ENCODE measurements around the gene NTM.

NTM gene

DNA sequence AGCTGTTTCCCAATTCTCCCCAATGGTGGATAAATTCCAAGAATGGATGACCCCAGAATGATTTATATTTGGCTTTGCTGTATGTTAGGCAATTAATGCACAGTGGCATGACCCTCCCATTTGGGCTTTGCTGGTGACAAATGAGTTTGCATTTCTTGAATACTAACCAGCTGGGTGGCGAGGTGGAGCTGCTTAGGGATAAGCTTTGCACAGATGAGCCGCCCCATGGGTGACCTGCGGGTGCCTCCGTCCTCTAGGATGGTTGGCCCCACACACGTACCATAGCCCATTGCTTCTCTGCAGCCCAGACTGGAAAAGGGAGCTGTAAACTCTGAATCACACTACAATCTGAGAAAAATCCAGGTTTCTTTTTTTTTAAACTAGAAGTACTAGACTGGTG lies 94.6 kb downstream of the NTM start:
- no peaks in the 10 kb centered on the region for H3F3A ChIP-seq (ENCODE audit: insufficient read depth, low read length)
- no peak overlapping the region for H3K27ac ChIP-seq (ENCODE audit: low read depth, low read length, poor library complexity, severe bottlenecking)
- H3K4me2 ChIP-seq (ENCODE audit: low read length), result no peak overlapping the region
- no peaks in the 10 kb centered on the region for H4K20me1 ChIP-seq (ENCODE audit: insufficient read depth, low read length)
- no peak overlapping the region for H3K9ac ChIP-seq (ENCODE audit: low read length)
- H3K4me1 ChIP-seq (ENCODE audit: insufficient read depth, low read length, severe bottlenecking), result no peaks in the 10 kb centered on the region
- no peaks in the 10 kb centered on the region for H3K36me3 ChIP-seq (ENCODE audit: insufficient read depth, low read length)
- no peak overlapping the region for H3K4me3 ChIP-seq (ENCODE audit: low read depth, low read length, poor library complexity, severe bottlenecking)
- H3K9me3 ChIP-seq (ENCODE audit: low read length), result no peaks in the 10 kb centered on the region
- no peak for TF ChIP-seq EZH2 (IDR thresholded peaks at IDR 0.05; ENCODE audit: borderline replicate concordance, low read length)
- no peak for TF ChIP-seq CTCF (IDR thresholded peaks at IDR 0.05; ENCODE audit: low read length)
- no peak overlapping the region for H2AFZ ChIP-seq (ENCODE audit: low read length)
- no peaks in the 10 kb centered on the region for H3K79me2 ChIP-seq (ENCODE audit: insufficient read depth, low read length)
- H3K27me3 ChIP-seq (ENCODE audit: insufficient read depth, low read length), result no peaks in the 10 kb centered on the region
- H3K9me2 ChIP-seq (ENCODE audit: low read depth, low read length), result no peaks in the 10 kb centered on the region

DNA sequence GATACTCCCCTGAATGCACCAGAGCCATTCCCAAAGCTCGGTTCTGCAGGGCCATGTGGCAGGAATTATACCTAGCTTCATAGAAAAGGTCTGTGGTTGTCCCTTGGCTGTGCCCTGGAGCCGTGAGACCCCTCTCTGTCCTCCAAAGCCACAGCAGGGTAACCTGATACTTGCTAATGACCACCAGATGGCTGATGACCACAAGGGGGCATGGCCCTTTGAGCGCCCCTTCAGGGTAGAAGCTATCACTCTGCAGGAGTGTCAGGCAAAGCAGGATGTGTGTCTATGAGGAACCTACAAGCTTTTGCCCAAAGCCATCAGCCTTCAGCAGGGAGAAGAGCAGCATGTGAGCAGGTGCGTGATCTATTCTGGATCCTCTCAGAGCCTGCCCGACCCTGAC lies 95.3 kb downstream of the NTM start:
- no peaks in the 10 kb centered on the region for H3K4me1 ChIP-seq (ENCODE audit: insufficient read depth, low read length, severe bottlenecking)
- no peak overlapping the region for H3K4me3 ChIP-seq (ENCODE audit: low read depth, low read length, poor library complexity, severe bottlenecking)
- no peak overlapping the region for H2AFZ ChIP-seq (ENCODE audit: low read length)
- H4K20me1 ChIP-seq (ENCODE audit: insufficient read depth, low read length), result no peaks in the 10 kb centered on the region
- TF ChIP-seq CTCF (IDR thresholded peaks at IDR 0.05; ENCODE audit: low read length) (no peak), EZH2 (IDR thresholded peaks at IDR 0.05; ENCODE audit: borderline replicate concordance, low read length) (no peak)
- no peak overlapping the region for H3K27ac ChIP-seq (ENCODE audit: low read depth, low read length, poor library complexity, severe bottlenecking)
- H3K36me3 ChIP-seq (ENCODE audit: insufficient read depth, low read length), result no peaks in the 10 kb centered on the region
- no peaks in the 10 kb centered on the region for H3K27me3 ChIP-seq (ENCODE audit: insufficient read depth, low read length)
- H3K9me2 ChIP-seq (ENCODE audit: low read depth, low read length), result no peaks in the 10 kb centered on the region
- no peaks in the 10 kb centered on the region for H3K9me3 ChIP-seq (ENCODE audit: low read length)
- no peaks in the 10 kb centered on the region for H3F3A ChIP-seq (ENCODE audit: insufficient read depth, low read length)
- H3K4me2 ChIP-seq (ENCODE audit: low read length), result no peak overlapping the region
- no peaks in the 10 kb centered on the region for H3K79me2 ChIP-seq (ENCODE audit: insufficient read depth, low read length)
- no peak overlapping the region for H3K9ac ChIP-seq (ENCODE audit: low read length)

DNA sequence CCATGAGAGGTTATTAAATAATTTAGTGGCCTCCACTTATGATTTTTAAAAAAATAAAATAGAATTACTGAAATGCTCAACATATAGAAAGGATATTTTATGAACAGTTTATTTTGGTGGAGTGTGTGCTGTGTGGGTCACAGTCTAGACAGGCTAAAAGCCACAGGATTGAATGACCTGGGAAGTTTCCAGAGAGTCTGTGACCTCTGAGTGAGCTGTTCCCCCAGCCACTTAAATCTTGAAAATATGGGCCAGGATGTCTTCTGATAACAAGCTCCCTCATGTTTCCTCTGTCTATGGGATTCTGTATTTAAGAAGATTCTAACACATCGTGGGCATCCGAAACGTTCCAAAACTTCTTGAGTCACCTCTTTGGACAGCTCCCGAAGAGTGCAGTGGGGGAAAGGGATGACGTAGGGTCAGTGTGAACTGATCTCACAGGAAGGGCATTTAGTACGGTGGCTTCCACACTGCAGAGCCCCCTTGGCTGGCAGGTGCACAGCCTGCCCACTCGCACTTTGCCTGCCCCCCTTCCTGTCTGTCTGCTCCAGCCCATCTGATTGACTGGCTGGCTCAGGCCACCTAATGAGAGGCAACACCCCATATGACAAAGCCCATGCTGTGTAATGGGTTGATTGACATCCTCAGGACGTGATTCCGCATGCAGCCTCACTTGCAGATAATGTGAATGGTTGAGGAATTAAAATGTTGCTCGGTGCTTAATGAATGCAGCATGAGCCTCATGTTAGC lies 97.4 kb downstream of the NTM start:
- no peaks in the 10 kb centered on the region for H3K9me2 ChIP-seq (ENCODE audit: low read depth, low read length)
- H2AFZ ChIP-seq (ENCODE audit: low read length), result no peak overlapping the region
- no peaks in the 10 kb centered on the region for H3K27me3 ChIP-seq (ENCODE audit: insufficient read depth, low read length)
- no peak overlapping the region for H3K27ac ChIP-seq (ENCODE audit: low read depth, low read length, poor library complexity, severe bottlenecking)
- no peaks in the 10 kb centered on the region for H3K9me3 ChIP-seq (ENCODE audit: low read length)
- H3K4me2 ChIP-seq (ENCODE audit: low read length), result no peak overlapping the region
- no peak overlapping the region for H3K9ac ChIP-seq (ENCODE audit: low read length)
- no peaks in the 10 kb centered on the region for H3K4me1 ChIP-seq (ENCODE audit: insufficient read depth, low read length, severe bottlenecking)
- no peaks in the 10 kb centered on the region for H3K36me3 ChIP-seq (ENCODE audit: insufficient read depth, low read length)
- no peaks in the 10 kb centered on the region for H4K20me1 ChIP-seq (ENCODE audit: insufficient read depth, low read length)
- H3K4me3 ChIP-seq (ENCODE audit: low read depth, low read length, poor library complexity, severe bottlenecking), result no peak overlapping the region
- no peak for TF ChIP-seq EZH2 (IDR thresholded peaks at IDR 0.05; ENCODE audit: borderline replicate concordance, low read length)
- no peak for TF ChIP-seq CTCF (IDR thresholded peaks at IDR 0.05; ENCODE audit: low read length)
- H3K79me2 ChIP-seq (ENCODE audit: insufficient read depth, low read length), result no peaks in the 10 kb centered on the region
- no peaks in the 10 kb centered on the region for H3F3A ChIP-seq (ENCODE audit: insufficient read depth, low read length)

Measured in OCI-LY1 (cell line).